HepG2 (cell line): ENCODE results near the gene NEDD4L. TPM values are rescaled to one million over a fixed set of nuclear protein-coding genes. Genes with fewer than 3 reads are reported as not detected.

Source experiments
- ATAC-seq: fragments of 200-7000 bp; cut with Tn5 transposase; 3 replicates; pipeline ENCODE4 v1.9.1; 2020; ENCODE audit warnings: mild to moderate bottlenecking, moderate library complexity
- BruUV-seq: library from RNA; stranded (reverse); fragments of 400-500 nt; replicated peaks from 2 replicates; lab custom pipeline; 2021; lab: Mats Ljungman, UMichigan
- CTCF ChIA-PET: fragments of 300-600 bp; formaldehyde crosslinking; extraction: SDS; loops from one replicate; lab custom pipeline; 2021; ENCODE audit warnings: low total read pairs, inconsistent platforms, low intra/inter-chr PET ratio; lab: Yijun Ruan, JAX
- POLR2A ChIA-PET: fragments of 350-600 bp; sonication (Branson Sonifier 250); formaldehyde crosslinking; loops from one replicate; lab custom pipeline; 2020; ENCODE audit warnings: antibody characterized with exemption, inconsistent platforms; lab: Yijun Ruan, JAX
- DNase-seq: peaks from one replicate; pipeline ENCODE4 v3.0.0-alpha.2; 2015; ENCODE audit warnings: low spot score
- FAIRE-seq: peaks from 3 replicates; lab custom pipeline; 2011; peaks lifted over from hg19 to GRCh38; lab: Jason Lieb, UNC
- H2AFZ ChIP-seq: one replicate; pipeline ENCODE4 v1.6.1; 2011; ENCODE audit warnings: low read length, inconsistent platforms
- H3K27ac ChIP-seq: fragments of 300-600 bp; 3 replicates; pipeline ENCODE4 v1.8.0; 2011; ENCODE audit warnings: mixed run types, mild to moderate bottlenecking, mixed read lengths, low read length, inconsistent platforms; ENCODE audit not compliant: insufficient read depth; ENCODE audit errors: extremely low read length
- H3K27me3 ChIP-seq, 2 experiments: fragments of 200-600 bp in 1 of 2; 2 replicates in 1 of 2; 3 replicates in 1 of 2; pipeline versions ENCODE4 v1.6.0 to v1.8.0; 2011; ENCODE audit warnings: low read length in 2 of 2, mild to moderate bottlenecking in 2 of 2, moderate library complexity in 2 of 2, inconsistent platforms in 1 of 2; ENCODE audit not compliant: insufficient read depth in 2 of 2, control insufficient read depth in 1 of 2
- H3K36me3 ChIP-seq, 2 experiments: fragments of 200-600 bp in 1 of 2; replicated peaks in 1 of 2; 2 replicates in 1 of 2; 3 replicates in 1 of 2; pipeline versions ENCODE4 v1.5.1 to v1.8.0; 2011; ENCODE audit warnings: low read length in 2 of 2, inconsistent platforms in 1 of 2; ENCODE audit not compliant: insufficient read depth in 2 of 2, control insufficient read depth in 1 of 2
- H3K4me1 ChIP-seq: 2 replicates; pipeline ENCODE4 v1.5.1; 2012; ENCODE audit warnings: low read length, inconsistent platforms; ENCODE audit not compliant: insufficient read depth
- H3K4me2 ChIP-seq: 2 replicates; pipeline ENCODE4 v1.6.0; 2011; ENCODE audit warnings: low read depth, low read length, inconsistent platforms
- H3K4me3 ChIP-seq, 3 experiments: fragments of 200-600 bp in 1 of 3; sonication (generic), shearing (Covaris generic) in 1 of 3; replicated peaks in 1 of 3; 2 replicates each; pipeline ENCODE4 v1.5.1; 2011 to 2016; ENCODE audit warnings: low read length in 3 of 3, inconsistent platforms in 2 of 3, low read depth in 2 of 3, mild to moderate bottlenecking in 2 of 3, control low read depth in 1 of 3, mixed read lengths in 1 of 3; ENCODE audit not compliant: insufficient read depth in 1 of 3
- H3K79me2 ChIP-seq: one replicate; pipeline ENCODE4 v1.6.1; 2011; ENCODE audit warnings: low read length, inconsistent platforms; ENCODE audit not compliant: insufficient read depth
- H3K9ac ChIP-seq: 2 replicates; pipeline ENCODE4 v1.6.0; 2011; ENCODE audit warnings: mild to moderate bottlenecking, low read depth, low read length, inconsistent platforms; ENCODE audit not compliant: insufficient read depth
- H3K9me3 ChIP-seq: 2 replicates; pipeline ENCODE4 v1.5.1; 2012; ENCODE audit warnings: mild to moderate bottlenecking, low read length
- H4K20me1 ChIP-seq: 2 replicates; pipeline ENCODE4 v1.6.0; 2011; ENCODE audit warnings: inconsistent platforms, mild to moderate bottlenecking, low read length, moderate library complexity; ENCODE audit not compliant: insufficient read depth
- CREBL2 ChIP-seq: sonication (generic); formaldehyde crosslinking; IDR thresholded peaks from 2 replicates; pipeline ENCODE4 v1.8.1; 2023; ENCODE audit warnings: missing genetic modification reagents, mild to moderate bottlenecking, borderline replicate concordance
- EZH2 ChIP-seq: conservative IDR thresholded peaks from 2 replicates; pipeline ENCODE4 v1.6.1; 2012; ENCODE audit warnings: mild to moderate bottlenecking, low read depth, low read length, moderate library complexity
- HNRNPL ChIP-seq: fragments of 200-400 bp; formaldehyde crosslinking; IDR thresholded peaks from 2 replicates; pipeline ENCODE4 v1.6.1; 2017; ENCODE audit warnings: mild to moderate bottlenecking, low read depth, low read length
- HNRNPLL ChIP-seq: fragments of 200-400 bp; formaldehyde crosslinking; IDR thresholded peaks from 2 replicates; pipeline ENCODE4 v1.6.1; 2017; ENCODE audit warnings: mild to moderate bottlenecking, low read depth, low read length; ENCODE audit not compliant: poor library complexity, severe bottlenecking
- KDM1A ChIP-seq: IDR thresholded peaks from 2 replicates; pipeline ENCODE4 v1.6.1; 2016; ENCODE audit warnings: missing compliant biosample characterization
- MXI1 ChIP-seq: IDR thresholded peaks from 3 replicates; pipeline ENCODE4 v1.6.1; 2012; ENCODE audit warnings: low read depth, low read length, inconsistent platforms, borderline replicate concordance
- MYPOP ChIP-seq: sonication (generic); formaldehyde crosslinking; IDR thresholded peaks from 2 replicates; pipeline ENCODE4 v1.8.1; 2023; ENCODE audit warnings: mild to moderate bottlenecking, moderate library complexity, missing genetic modification reagents
- NFYC ChIP-seq: IDR thresholded peaks from 2 replicates; pipeline ENCODE4 v1.6.1; 2016; ENCODE audit warnings: missing genetic modification reagents, missing compliant biosample characterization
- STAT6 ChIP-seq: sonication (generic); formaldehyde crosslinking; IDR thresholded peaks from 2 replicates; pipeline ENCODE4 v1.4.0; 2020; ENCODE audit warnings: missing genetic modification reagents, mild to moderate bottlenecking, borderline replicate concordance
- ZFP82 ChIP-seq: sonication (generic); formaldehyde crosslinking; IDR thresholded peaks from 2 replicates; pipeline ENCODE4 v1.5.1; 2020; ENCODE audit warnings: mild to moderate bottlenecking, missing genetic modification reagents, borderline replicate concordance
- ZNF276 ChIP-seq: sonication (generic); formaldehyde crosslinking; IDR thresholded peaks from 2 replicates; pipeline ENCODE4 v1.4.0; 2020; ENCODE audit warnings: mild to moderate bottlenecking, low read depth, missing genetic modification reagents
- ZNF329 ChIP-seq: sonication (generic); formaldehyde crosslinking; IDR thresholded peaks from 2 replicates; pipeline ENCODE4 v1.9.0; 2021; ENCODE audit warnings: low read depth, mild to moderate bottlenecking, missing genetic modification reagents
- ZNF432 ChIP-seq: sonication (generic); formaldehyde crosslinking; IDR thresholded peaks from 2 replicates; pipeline ENCODE4 v1.5.0; 2020; ENCODE audit warnings: missing genetic modification reagents, mild to moderate bottlenecking, borderline replicate concordance
- ZNF552 ChIP-seq: sonication (generic); formaldehyde crosslinking; IDR thresholded peaks from 2 replicates; pipeline ENCODE4 v1.9.0; 2022; ENCODE audit warnings: missing genetic modification reagents, mild to moderate bottlenecking, borderline replicate concordance
- ZNF761 ChIP-seq: sonication (generic); formaldehyde crosslinking; conservative IDR thresholded peaks from 2 replicates; pipeline ENCODE4 v1.4.0; 2020; ENCODE audit warnings: mild to moderate bottlenecking, missing genetic modification reagents
- ZNF780A ChIP-seq: sonication (generic); formaldehyde crosslinking; IDR thresholded peaks from 2 replicates; pipeline ENCODE4 v1.8.0; 2022; ENCODE audit warnings: mild to moderate bottlenecking, missing genetic modification reagents, moderate library complexity
- ZNF841 ChIP-seq: sonication (generic); formaldehyde crosslinking; IDR thresholded peaks from 2 replicates; pipeline ENCODE4 v1.8.1; 2023; ENCODE audit warnings: missing genetic modification reagents, borderline replicate concordance
- WGBS: methylation state at CpG from one replicate; pipeline ENCODE4 v1.1.6; 2017; ENCODE audit warnings: low lambda C conversion rate; 5-methylcytosine and 5-hydroxymethylcytosine counted together
- in situ Hi-C: cut with HindIII; loops from 2 replicates; pipeline ENCODE4 v1.10.0; 2017; ENCODE audit warnings: low pct_unique_long_range_greater_than_20kb; ENCODE audit not compliant: extremely low pct_ligation_motif_present
- intact Hi-C: fragments of 100-400 bp; cut with micrococcal nuclease; formaldehyde crosslinking; loops from one replicate; pipeline ENCODE4 v1.10.0; 2022; ENCODE audit not compliant: unreplicated experiment
- polyA plus RNA-seq, 8 experiments: library from polyadenylated mRNA; depleted of rRNA in 3 of 8; stranded (reverse) in 7 of 8; unstranded in 1 of 8; fragments of >200 nt; fragmentation: Illumina TruSeq in 4 of 8; extraction: Trizol in 4 of 8; gene quantifications; 2 replicates each; pipeline versions ENCODE4 v1.2.1 to v1.2.3, GENCODE V29; 2011 to 2016; ENCODE audit warnings: low read depth in 4 of 8, missing spikeins in 1 of 8, mixed read lengths in 1 of 8; ENCODE audit not compliant: insufficient read depth in 1 of 8
- total RNA-seq, 5 experiments: library from RNA; depleted of rRNA; stranded (reverse); fragments of >200 nt; fragmentation: Illumina TruSeq; extraction: Trizol; gene quantifications; 2 replicates each; pipeline ENCODE4 v1.2.3, GENCODE V29; 2016; ENCODE audit warnings: low read depth in 1 of 5

Gene NEDD4L
- total and polyA plus RNA-seq, 2 of the 13 experiments (the other 11 are each of a cell fraction or from before 2014, with no cell fraction given) = 168 to 390 TPM

GRCh38 chr18:58166278-58166844 is 122.3 kb downstream of the NEDD4L start (continued):
- TF ChIP-seq EZH2 (no peak), ZNF329 (CRISPR knock-in tag) (no peak), KDM1A (no peak), ZNF552 (CRISPR knock-in tag) (no peak), HNRNPL (no peak), ZNF780A (no peak)

GRCh38 chr18:58167073-58167472 is 123.0 kb downstream of the NEDD4L start:
- BruUV-seq = no TSS peak
- no peak overlapping the region for H3K27ac ChIP-seq
- peaks cover 2% of the 10 kb centered on the region for H3K79me2 ChIP-seq
- H2AFZ ChIP-seq = no peak overlapping the region
- H3K9me3 ChIP-seq = no peaks in the 10 kb centered on the region
- H3K4me1 ChIP-seq = no peaks in the 10 kb centered on the region
- ATAC-seq = no peak
- ChIA-PET POLR2A (no interaction called here), CTCF (no interaction called here)
- H3K27me3 ChIP-seq = no peaks in the 10 kb centered on the region
- no peak overlapping the region for H3K4me2 ChIP-seq
- H4K20me1 ChIP-seq = no peaks in the 10 kb centered on the region
- WGBS = no CpG with 5 or more reads among the region's 1 CpG
- no peak overlapping the region for H3K4me3 ChIP-seq
- H3K9ac ChIP-seq = no peak overlapping the region
- intact Hi-C loops = no loop called here
- FAIRE-seq = no peak
- no peak for DNase-seq
- in situ Hi-C loops = no loop called here
- peaks cover 0 to 5% of the 10 kb centered on the region in 2 experiments; a peak in 3 of 5 replicates for H3K36me3 ChIP-seq
- TF ChIP-seq MXI1 (no peak), ZNF276 (CRISPR knock-in tag) (no peak), ZNF761 (CRISPR knock-in tag) (no peak), ZNF432 (CRISPR knock-in tag) (no peak), CREBL2 (CRISPR knock-in tag) (no peak), MYPOP (CRISPR knock-in tag) (no peak), ZNF841 (CRISPR knock-in tag) (no peak), NFYC (CRISPR knock-in tag) (no peak), HNRNPLL (no peak), STAT6 (no peak), ZFP82 (CRISPR knock-in tag) (no peak)
